HepG2 (cell line): Measurements from ENCODE around the gene LUC7L2. TPM values are rescaled to one million over a fixed set of nuclear protein-coding genes. Genes with fewer than 3 reads are reported as not detected.

Experiments
- ARNTL ChIP-seq: sonication (generic); formaldehyde crosslinking; IDR thresholded peaks from 2 replicates; pipeline ENCODE4 v1.4.0; 2020; ENCODE audit warnings: mild to moderate bottlenecking, missing genetic modification reagents
- CREM ChIP-seq, 2 experiments: sonication (generic) in 1 of 2; formaldehyde crosslinking in 1 of 2; IDR thresholded peaks; 2 replicates each; pipeline versions ENCODE4 v1.4.0 to v1.6.1; 2016 to 2020; ENCODE audit warnings: antibody characterized with exemption in 1 of 2, mild to moderate bottlenecking in 1 of 2, missing genetic modification reagents in 1 of 2
- HOXD1 ChIP-seq: sonication (generic); formaldehyde crosslinking; IDR thresholded peaks from 2 replicates; pipeline ENCODE4 v1.5.0; 2020; ENCODE audit warnings: missing genetic modification reagents
- XBP1 ChIP-seq: sonication (generic); formaldehyde crosslinking; IDR thresholded peaks from 2 replicates; pipeline ENCODE4 v1.5.0; 2020; ENCODE audit warnings: missing genetic modification reagents
- ZNF567 ChIP-seq: sonication (generic); formaldehyde crosslinking; IDR thresholded peaks from 2 replicates; pipeline ENCODE4 v1.8.1; 2023; ENCODE audit warnings: mild to moderate bottlenecking, missing genetic modification reagents, borderline replicate concordance
- ZNF772 ChIP-seq: sonication (generic); formaldehyde crosslinking; IDR thresholded peaks from 2 replicates; pipeline ENCODE4 v1.5.0; 2020; ENCODE audit warnings: mild to moderate bottlenecking, missing genetic modification reagents
- polyA plus RNA-seq, 8 experiments: library from polyadenylated mRNA; depleted of rRNA in 3 of 8; stranded (reverse) in 7 of 8; unstranded in 1 of 8; fragments of >200 nt; fragmentation: Illumina TruSeq in 4 of 8; extraction: Trizol in 4 of 8; gene quantifications; 2 replicates each; pipeline versions ENCODE4 v1.2.1 to v1.2.3, GENCODE V29; 2011 to 2016; ENCODE audit warnings: low read depth in 4 of 8, missing spikeins in 1 of 8, mixed read lengths in 1 of 8; ENCODE audit not compliant: insufficient read depth in 1 of 8
- total RNA-seq, 5 experiments: library from RNA; depleted of rRNA; stranded (reverse); fragments of >200 nt; fragmentation: Illumina TruSeq; extraction: Trizol; gene quantifications; 2 replicates each; pipeline ENCODE4 v1.2.3, GENCODE V29; 2016; ENCODE audit warnings: low read depth in 1 of 5
- TF ChIP-seq, protein P1 (sequence below): sonication (generic); formaldehyde crosslinking; conservative IDR thresholded peaks from 2 replicates; pipeline ENCODE4 v1.8.0; 2022; ENCODE audit warnings: low read depth, missing genetic modification reagents
- TF ChIP-seq, protein P2 (sequence below): sonication (generic); formaldehyde crosslinking; IDR thresholded peaks from 2 replicates; pipeline ENCODE4 v1.5.0; 2020; ENCODE audit warnings: missing genetic modification reagents
- TF ChIP-seq, protein P3 (sequence below): sonication (generic); formaldehyde crosslinking; IDR thresholded peaks from 2 replicates; pipeline ENCODE4 v1.5.0; 2020; ENCODE audit warnings: mild to moderate bottlenecking, missing genetic modification reagents
- TF ChIP-seq, protein P4 (sequence below): sonication (generic); formaldehyde crosslinking; IDR thresholded peaks from 2 replicates; pipeline ENCODE4 v1.9.0; 2021; ENCODE audit warnings: missing genetic modification reagents, mild to moderate bottlenecking, borderline replicate concordance
- TF ChIP-seq, protein P5 (sequence below): sonication (generic); formaldehyde crosslinking; IDR thresholded peaks from 2 replicates; pipeline ENCODE4 v1.5.1; 2020; ENCODE audit warnings: mild to moderate bottlenecking, missing genetic modification reagents, borderline replicate concordance

Gene LUC7L2
- total and polyA plus RNA-seq, 2 of the 13 experiments (the other 11 are each of a cell fraction or from before 2014, with no cell fraction given): 17.9 to 50.7 TPM

DNA sequence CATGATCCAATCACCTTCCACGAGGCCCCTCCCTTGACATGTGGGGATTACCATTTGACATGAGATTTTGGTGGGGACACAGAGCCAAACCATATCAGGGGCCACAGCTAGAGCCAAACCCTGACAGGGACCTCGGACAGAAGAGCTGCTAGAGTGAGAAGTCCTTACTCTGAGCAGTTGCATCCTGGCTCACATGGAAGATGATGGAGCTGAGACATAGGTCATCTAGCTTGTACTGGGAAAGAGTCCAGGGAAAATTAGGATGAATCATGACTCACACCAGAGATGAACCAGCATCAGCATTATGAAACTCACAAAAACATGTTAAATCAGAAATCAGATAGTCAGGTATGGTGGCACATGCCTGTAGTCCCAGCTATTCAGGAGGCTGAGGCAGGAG, 31.3 kb upstream of the LUC7L2 start (continued):
- TF ChIP-seq, protein P1, sequence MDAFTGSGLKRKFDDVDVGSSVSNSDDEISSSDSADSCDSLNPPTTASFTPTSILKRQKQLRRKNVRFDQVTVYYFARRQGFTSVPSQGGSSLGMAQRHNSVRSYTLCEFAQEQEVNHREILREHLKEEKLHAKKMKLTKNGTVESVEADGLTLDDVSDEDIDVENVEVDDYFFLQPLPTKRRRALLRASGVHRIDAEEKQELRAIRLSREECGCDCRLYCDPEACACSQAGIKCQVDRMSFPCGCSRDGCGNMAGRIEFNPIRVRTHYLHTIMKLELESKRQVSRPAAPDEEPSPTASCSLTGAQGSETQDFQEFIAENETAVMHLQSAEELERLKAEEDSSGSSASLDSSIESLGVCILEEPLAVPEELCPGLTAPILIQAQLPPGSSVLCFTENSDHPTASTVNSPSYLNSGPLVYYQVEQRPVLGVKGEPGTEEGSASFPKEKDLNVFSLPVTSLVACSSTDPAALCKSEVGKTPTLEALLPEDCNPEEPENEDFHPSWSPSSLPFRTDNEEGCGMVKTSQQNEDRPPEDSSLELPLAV: no peak
- TF ChIP-seq ARNTL (CRISPR knock-in tag): no peak
- TF ChIP-seq ZNF567 (CRISPR knock-in tag): no peak
- TF ChIP-seq HOXD1 (CRISPR knock-in tag): no peak
- TF ChIP-seq, protein P2, sequence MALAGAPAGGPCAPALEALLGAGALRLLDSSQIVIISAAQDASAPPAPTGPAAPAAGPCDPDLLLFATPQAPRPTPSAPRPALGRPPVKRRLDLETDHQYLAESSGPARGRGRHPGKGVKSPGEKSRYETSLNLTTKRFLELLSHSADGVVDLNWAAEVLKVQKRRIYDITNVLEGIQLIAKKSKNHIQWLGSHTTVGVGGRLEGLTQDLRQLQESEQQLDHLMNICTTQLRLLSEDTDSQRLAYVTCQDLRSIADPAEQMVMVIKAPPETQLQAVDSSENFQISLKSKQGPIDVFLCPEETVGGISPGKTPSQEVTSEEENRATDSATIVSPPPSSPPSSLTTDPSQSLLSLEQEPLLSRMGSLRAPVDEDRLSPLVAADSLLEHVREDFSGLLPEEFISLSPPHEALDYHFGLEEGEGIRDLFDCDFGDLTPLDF (CRISPR knock-in tag): no peak
- no peak for TF ChIP-seq XBP1
- TF ChIP-seq, protein P3, sequence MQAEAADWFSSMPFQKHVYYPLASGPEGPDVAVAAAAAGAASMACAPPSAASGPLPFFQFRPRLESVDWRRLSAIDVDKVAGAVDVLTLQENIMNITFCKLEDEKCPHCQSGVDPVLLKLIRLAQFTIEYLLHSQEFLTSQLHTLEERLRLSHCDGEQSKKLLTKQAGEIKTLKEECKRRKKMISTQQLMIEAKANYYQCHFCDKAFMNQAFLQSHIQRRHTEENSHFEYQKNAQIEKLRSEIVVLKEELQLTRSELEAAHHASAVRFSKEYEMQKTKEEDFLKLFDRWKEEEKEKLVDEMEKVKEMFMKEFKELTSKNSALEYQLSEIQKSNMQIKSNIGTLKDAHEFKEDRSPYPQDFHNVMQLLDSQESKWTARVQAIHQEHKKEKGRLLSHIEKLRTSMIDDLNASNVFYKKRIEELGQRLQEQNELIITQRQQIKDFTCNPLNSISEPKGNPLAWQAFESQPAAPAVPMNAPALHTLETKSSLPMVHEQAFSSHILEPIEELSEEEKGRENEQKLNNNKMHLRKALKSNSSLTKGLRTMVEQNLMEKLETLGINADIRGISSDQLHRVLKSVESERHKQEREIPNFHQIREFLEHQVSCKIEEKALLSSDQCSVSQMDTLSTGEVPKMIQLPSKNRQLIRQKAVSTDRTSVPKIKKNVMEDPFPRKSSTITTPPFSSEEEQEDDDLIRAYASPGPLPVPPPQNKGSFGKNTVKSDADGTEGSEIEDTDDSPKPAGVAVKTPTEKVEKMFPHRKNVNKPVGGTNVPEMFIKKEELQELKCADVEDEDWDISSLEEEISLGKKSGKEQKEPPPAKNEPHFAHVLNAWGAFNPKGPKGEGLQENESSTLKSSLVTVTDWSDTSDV (CRISPR knock-in tag): no peak
- no peak for TF ChIP-seq CREM (IDR thresholded peaks at IDR 0.05)
- TF ChIP-seq CREM (CRISPR knock-in tag; IDR thresholded peaks at IDR 0.05): no peak
- TF ChIP-seq, protein P4, sequence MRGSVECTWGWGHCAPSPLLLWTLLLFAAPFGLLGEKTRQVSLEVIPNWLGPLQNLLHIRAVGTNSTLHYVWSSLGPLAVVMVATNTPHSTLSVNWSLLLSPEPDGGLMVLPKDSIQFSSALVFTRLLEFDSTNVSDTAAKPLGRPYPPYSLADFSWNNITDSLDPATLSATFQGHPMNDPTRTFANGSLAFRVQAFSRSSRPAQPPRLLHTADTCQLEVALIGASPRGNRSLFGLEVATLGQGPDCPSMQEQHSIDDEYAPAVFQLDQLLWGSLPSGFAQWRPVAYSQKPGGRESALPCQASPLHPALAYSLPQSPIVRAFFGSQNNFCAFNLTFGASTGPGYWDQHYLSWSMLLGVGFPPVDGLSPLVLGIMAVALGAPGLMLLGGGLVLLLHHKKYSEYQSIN (CRISPR knock-in tag): no peak
- no peak for TF ChIP-seq ZNF772 (CRISPR knock-in tag)
- TF ChIP-seq, protein P5, sequence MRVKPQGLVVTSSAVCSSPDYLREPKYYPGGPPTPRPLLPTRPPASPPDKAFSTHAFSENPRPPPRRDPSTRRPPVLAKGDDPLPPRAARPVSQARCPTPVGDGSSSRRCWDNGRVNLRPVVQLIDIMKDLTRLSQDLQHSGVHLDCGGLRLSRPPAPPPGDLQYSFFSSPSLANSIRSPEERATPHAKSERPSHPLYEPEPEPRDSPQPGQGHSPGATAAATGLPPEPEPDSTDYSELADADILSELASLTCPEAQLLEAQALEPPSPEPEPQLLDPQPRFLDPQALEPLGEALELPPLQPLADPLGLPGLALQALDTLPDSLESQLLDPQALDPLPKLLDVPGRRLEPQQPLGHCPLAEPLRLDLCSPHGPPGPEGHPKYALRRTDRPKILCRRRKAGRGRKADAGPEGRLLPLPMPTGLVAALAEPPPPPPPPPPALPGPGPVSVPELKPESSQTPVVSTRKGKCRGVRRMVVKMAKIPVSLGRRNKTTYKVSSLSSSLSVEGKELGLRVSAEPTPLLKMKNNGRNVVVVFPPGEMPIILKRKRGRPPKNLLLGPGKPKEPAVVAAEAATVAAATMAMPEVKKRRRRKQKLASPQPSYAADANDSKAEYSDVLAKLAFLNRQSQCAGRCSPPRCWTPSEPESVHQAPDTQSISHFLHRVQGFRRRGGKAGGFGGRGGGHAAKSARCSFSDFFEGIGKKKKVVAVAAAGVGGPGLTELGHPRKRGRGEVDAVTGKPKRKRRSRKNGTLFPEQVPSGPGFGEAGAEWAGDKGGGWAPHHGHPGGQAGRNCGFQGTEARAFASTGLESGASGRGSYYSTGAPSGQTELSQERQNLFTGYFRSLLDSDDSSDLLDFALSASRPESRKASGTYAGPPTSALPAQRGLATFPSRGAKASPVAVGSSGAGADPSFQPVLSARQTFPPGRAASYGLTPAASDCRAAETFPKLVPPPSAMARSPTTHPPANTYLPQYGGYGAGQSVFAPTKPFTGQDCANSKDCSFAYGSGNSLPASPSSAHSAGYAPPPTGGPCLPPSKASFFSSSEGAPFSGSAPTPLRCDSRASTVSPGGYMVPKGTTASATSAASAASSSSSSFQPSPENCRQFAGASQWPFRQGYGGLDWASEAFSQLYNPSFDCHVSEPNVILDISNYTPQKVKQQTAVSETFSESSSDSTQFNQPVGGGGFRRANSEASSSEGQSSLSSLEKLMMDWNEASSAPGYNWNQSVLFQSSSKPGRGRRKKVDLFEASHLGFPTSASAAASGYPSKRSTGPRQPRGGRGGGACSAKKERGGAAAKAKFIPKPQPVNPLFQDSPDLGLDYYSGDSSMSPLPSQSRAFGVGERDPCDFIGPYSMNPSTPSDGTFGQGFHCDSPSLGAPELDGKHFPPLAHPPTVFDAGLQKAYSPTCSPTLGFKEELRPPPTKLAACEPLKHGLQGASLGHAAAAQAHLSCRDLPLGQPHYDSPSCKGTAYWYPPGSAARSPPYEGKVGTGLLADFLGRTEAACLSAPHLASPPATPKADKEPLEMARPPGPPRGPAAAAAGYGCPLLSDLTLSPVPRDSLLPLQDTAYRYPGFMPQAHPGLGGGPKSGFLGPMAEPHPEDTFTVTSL (CRISPR knock-in tag): no peak
